AG04450 (cell line): ENCODE measurements around the gene PDLIM5. TPM values are rescaled to one million over a fixed set of nuclear protein-coding genes. Genes with fewer than 3 reads are reported as not detected.

Experiments used
- CTCF ChIA-PET: fragments of 300-600, 350-600 bp; formaldehyde crosslinking; extraction: SDS; loops from one replicate; lab custom pipeline; 2022; ENCODE audit warnings: antibody characterized with exemption, inconsistent platforms; lab: Charles Lee
- POLR2A ChIA-PET: fragments of 350-600 bp; formaldehyde crosslinking; extraction: SDS; loops from one replicate; lab custom pipeline; 2021; ENCODE audit warnings: antibody characterized with exemption, inconsistent platforms; lab: Yijun Ruan, JAX
- DNase-seq: peaks from one replicate; pipeline ENCODE4 v3.0.0-alpha.2; 2011; ENCODE audit warnings: low read depth, low spot score
- H3K27ac ChIP-seq: one replicate; pipeline ENCODE4 v1.5.1; 2012; ENCODE audit warnings: low read depth, low read length, control low read depth
- H3K27me3 ChIP-seq: one replicate; pipeline ENCODE4 v1.6.0; 2012; ENCODE audit warnings: low read length; ENCODE audit not compliant: control insufficient read depth, insufficient read depth
- H3K4me3 ChIP-seq: 2 replicates; pipeline ENCODE4 v1.5.1; 2011; ENCODE audit warnings: mild to moderate bottlenecking, low read depth, low read length, control low read depth
- H3K9me3 ChIP-seq: 2 replicates; pipeline ENCODE4 v1.5.1; 2012; ENCODE audit warnings: low read length; ENCODE audit not compliant: control insufficient read depth, insufficient read depth
- CTCF ChIP-seq: IDR thresholded peaks from 2 replicates; pipeline ENCODE4 v1.5.1; 2011; ENCODE audit warnings: low read depth, low read length, control low read depth, inconsistent platforms
- polyA plus RNA-seq: library from polyadenylated mRNA; depleted of rRNA; stranded (reverse); fragments of >200 nt; gene quantifications from 2 replicates; pipeline ENCODE4 v1.2.3, GENCODE V29; 2011

PDLIM5 gene
- polyA plus RNA-seq, 1 experiment: 81.5 TPM

DNA sequence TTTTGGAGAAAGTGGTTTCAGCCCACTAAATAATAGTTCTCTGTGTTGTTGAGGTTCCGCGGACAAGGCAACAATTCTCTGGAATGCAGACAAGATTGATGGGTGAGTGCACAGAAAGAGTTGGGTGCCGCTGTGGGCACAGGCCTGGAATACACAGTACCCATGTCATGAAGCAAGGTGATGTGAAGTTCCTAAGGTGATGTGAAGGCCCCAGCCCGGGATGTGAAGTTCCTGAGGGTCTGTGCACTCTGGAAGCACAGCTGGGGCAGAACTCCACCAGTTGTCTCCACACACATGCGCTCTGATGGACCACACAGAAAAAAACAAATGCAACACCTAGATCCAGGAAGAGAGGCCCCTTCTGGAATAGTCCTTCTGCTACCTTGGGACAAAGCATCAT lies 219.4 kb downstream of the PDLIM5 start:
- H3K27ac ChIP-seq: no peak overlapping the region
- ChIA-PET CTCF (no interaction called here), POLR2A (no interaction called here)
- no peak for DNase-seq
- no peaks in the 10 kb centered on the region for H3K9me3 ChIP-seq
- no peak for TF ChIP-seq CTCF
- no peaks in the 10 kb centered on the region for H3K27me3 ChIP-seq
- no peak overlapping the region for H3K4me3 ChIP-seq

DNA sequence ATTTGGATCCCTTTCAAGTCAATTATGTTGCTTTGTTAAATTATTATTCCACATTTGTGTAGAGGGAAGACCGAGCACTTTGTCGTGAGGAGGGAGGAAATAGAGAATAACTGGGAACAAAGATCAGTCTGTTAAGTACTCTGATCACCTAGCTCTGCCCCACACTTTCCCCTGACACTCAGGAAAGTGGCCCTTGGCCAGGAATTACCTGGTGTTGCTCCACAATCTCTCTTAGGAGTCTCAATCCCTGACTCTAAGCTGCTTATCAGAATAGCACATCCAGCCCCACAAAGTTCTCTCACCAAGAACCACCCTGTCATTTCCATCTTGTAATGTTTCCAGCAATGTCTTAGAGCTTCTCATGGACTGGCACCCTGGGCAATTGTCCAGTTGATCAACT lies 222.2 kb downstream of the PDLIM5 start:
- no peak overlapping the region for H3K27ac ChIP-seq
- no peak for TF ChIP-seq CTCF
- ChIA-PET CTCF (no interaction called here), POLR2A (no interaction called here)
- H3K4me3 ChIP-seq: no peak overlapping the region
- DNase-seq: no peak
- H3K9me3 ChIP-seq: no peaks in the 10 kb centered on the region
- H3K27me3 ChIP-seq: no peaks in the 10 kb centered on the region

GRCh38 chr4:94676970-94677369 lies 225.2 kb downstream of the PDLIM5 start:
- no peaks in the 10 kb centered on the region for H3K27me3 ChIP-seq
- H3K9me3 ChIP-seq: no peaks in the 10 kb centered on the region
- H3K4me3 ChIP-seq: no peak overlapping the region
- no peak for DNase-seq
- no peak overlapping the region for H3K27ac ChIP-seq
- ChIA-PET CTCF (interaction anchor here (0.6 kb wide), 1 partner anchor 44 kb away, joined by 3 read pairs; no protein-coding TSS in a partner anchor), POLR2A (no interaction called here)
- no peak for TF ChIP-seq CTCF

DNA sequence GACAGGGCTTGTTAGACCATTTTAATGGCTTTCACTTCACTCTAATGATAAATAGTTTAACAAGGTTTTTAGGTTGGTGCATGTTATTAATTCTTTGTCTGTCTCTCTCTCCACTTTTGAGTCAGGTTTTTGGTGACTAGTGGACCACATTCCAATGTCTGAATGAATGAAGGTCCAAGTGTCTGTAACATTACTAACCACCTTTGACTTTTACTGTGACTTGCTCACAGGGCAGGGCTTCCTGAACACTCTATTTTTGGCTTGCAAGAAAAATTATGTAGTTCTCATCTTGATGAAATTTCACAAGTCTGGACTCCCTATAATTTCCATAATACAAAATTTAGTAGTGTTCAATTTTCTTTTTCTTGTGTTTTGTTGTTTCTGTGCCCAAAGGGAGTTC lies 227.2 kb downstream of the PDLIM5 start:
- CTCF ChIA-PET: no interaction called here
- Histone ChIP-seq H3K27ac (no peak overlapping the region), H3K4me3 (no peak overlapping the region)

More for the DNA sequence above, 227.2 kb downstream of the PDLIM5 start:
- no peak for TF ChIP-seq CTCF
- DNase-seq: no peak
- no peaks in the 10 kb centered on the region for H3K27me3 ChIP-seq
- POLR2A ChIA-PET: no interaction called here
- no peaks in the 10 kb centered on the region for H3K9me3 ChIP-seq
